ENCODE measurements around the gene ANKRD33B.

Gene ANKRD33B

GRCh38 chr5:10702911-10703491, 139.1 kb downstream of the ANKRD33B start:
- DNase-seq: no peak

GRCh38 chr5:10703676-10704075, 139.8 kb downstream of the ANKRD33B start:
- no peak for DNase-seq

GRCh38 chr5:10704949-10705621, 141.2 kb downstream of the ANKRD33B start:
- no peak for DNase-seq

- DNase-seq: no peak
These were observed 141.9 kb downstream of the ANKRD33B start for GRCh38 chr5:10705747-10706146.

GRCh38 chr5:10706326-10706725, 142.5 kb downstream of the ANKRD33B start:
- DNase-seq: no peak
